ENCODE data around the gene ZFP90.
A peak's percentile ranks its signal among the peaks of the same experiment; 100 is the strongest.
"Not testable (repeated sequence)": the region's sequence is repeated elsewhere in the genome, so short reads cannot be mapped to it uniquely, and the experiment has no call there.

The ZFP90 gene

GRCh38 chr16:68519225-68519745 is 19.8 kb upstream of the ZFP90 start:
- no peak for FAIRE-seq

GRCh38 chr16:68520649-68521086 is 18.4 kb upstream of the ZFP90 start:
- no peak for FAIRE-seq

- FAIRE-seq, result no peak
Measured at GRCh38 chr16:68524069-68524820, 14.8 kb upstream of the ZFP90 start.

- FAIRE-seq, result no peak
Measured at GRCh38 chr16:68526143-68526781, 12.8 kb upstream of the ZFP90 start.

- no peak for FAIRE-seq
Measured at GRCh38 chr16:68526782-68527145, 12.3 kb upstream of the ZFP90 start.

- FAIRE-seq, result no peak
Measured at GRCh38 chr16:68528233-68528632, 10.9 kb upstream of the ZFP90 start.

- FAIRE-seq, result peak; percentile 45
Measured at GRCh38 chr16:68528686-68529379, 10.3 kb upstream of the ZFP90 start.

- FAIRE-seq, result no peak
Measured at GRCh38 chr16:68529608-68529930, 9.5 kb upstream of the ZFP90 start.

- FAIRE-seq, result no peak
Measured at GRCh38 chr16:68529931-68530701, 9.0 kb upstream of the ZFP90 start.

- no peak for FAIRE-seq
Measured at GRCh38 chr16:68533937-68534336, 5.2 kb upstream of the ZFP90 start.

- no peak for FAIRE-seq
Measured at GRCh38 chr16:68535331-68535730, 3.8 kb upstream of the ZFP90 start.

GRCh38 chr16:68539711-68540239 is 684 bp downstream of the ZFP90 start:
- no peak for FAIRE-seq

GRCh38 chr16:68548947-68549346 is 9.9 kb downstream of the ZFP90 start:
- no peak for FAIRE-seq

GRCh38 chr16:68553186-68553585 is 14.1 kb downstream of the ZFP90 start:
- FAIRE-seq, result no peak

- FAIRE-seq, result not testable (repeated sequence)
Measured at GRCh38 chr16:68560341-68560740, 21.2 kb downstream of the ZFP90 start.

GRCh38 chr16:68563631-68564381 is 24.7 kb downstream of the ZFP90 start:
- no peak for FAIRE-seq

GRCh38 chr16:68564382-68564985 is 25.4 kb downstream of the ZFP90 start:
- no peak for FAIRE-seq

- FAIRE-seq, result no peak
Measured at GRCh38 chr16:68574479-68574878, 35.4 kb downstream of the ZFP90 start.

GRCh38 chr16:68575082-68575481 is 36.0 kb downstream of the ZFP90 start:
- FAIRE-seq, result no peak

- no peak for FAIRE-seq
Measured at GRCh38 chr16:68577352-68577853, 38.3 kb downstream of the ZFP90 start.
